HFFc6 (cell line): ENCODE measurements around the gene ZNF276. TPM values are rescaled to one million over a fixed set of nuclear protein-coding genes. Genes with fewer than 3 reads are reported as not detected.

ENCODE experiments used
- DNase-seq: peaks from one replicate; pipeline ENCODE4 v3.0.0-alpha.2; 2018
- H3K27ac Mint-ChIP-seq: 2 replicates; pipeline ENCODE4 v1.8.0; 2020; ENCODE audit warnings: mild to moderate bottlenecking, mixed read lengths
- H3K27me3 Mint-ChIP-seq: 2 replicates; pipeline ENCODE4 v1.8.0; 2021; ENCODE audit warnings: mild to moderate bottlenecking, moderate library complexity, mixed read lengths; ENCODE audit not compliant: insufficient read depth
- H3K36me3 Mint-ChIP-seq: 2 replicates; pipeline ENCODE4 v1.8.0; 2021; ENCODE audit warnings: low read depth, mixed read lengths
- H3K4me1 Mint-ChIP-seq: 2 replicates; pipeline ENCODE4 v1.8.0; 2020; ENCODE audit warnings: low read depth, mixed read lengths
- H3K4me3 Mint-ChIP-seq: 2 replicates; pipeline ENCODE4 v1.8.0; 2020; ENCODE audit warnings: mild to moderate bottlenecking, moderate library complexity, mixed read lengths
- H3K9me3 Mint-ChIP-seq: 2 replicates; pipeline ENCODE4 v1.8.0; 2020; ENCODE audit warnings: mild to moderate bottlenecking, mixed read lengths
- CTCF ChIP-seq: fragments of 200-600 bp; sonication (generic); IDR thresholded peaks from 2 replicates; pipeline ENCODE4 v1.5.0; 2021; ENCODE audit warnings: antibody characterized with exemption, mild to moderate bottlenecking
- total RNA-seq, 6 experiments: library from RNA; stranded (reverse); fragmentation: NEBNext Ultra II Directional; extraction: Animal tissue kit (Norgen Biotek cat#: 25700); gene quantifications; 2 replicates in 1 of 6; 3 replicates in 5 of 6; pipeline ENCODE4 v1.2.3, GENCODE V29; 2021

ZNF276 gene
- total RNA-seq, 6 experiments from 2014 or later = 7.8 to 16.7 (median 9.7) TPM

- no peak overlapping the region for H3K4me3 Mint-ChIP-seq
- H3K9me3 Mint-ChIP-seq = no peaks in the 10 kb centered on the region
- H3K36me3 Mint-ChIP-seq = peaks cover 15% of the 10 kb centered on the region; the same call in 1 of the 2 replicates
- H3K27ac Mint-ChIP-seq = no peak overlapping the region
- no peak for DNase-seq
- H3K27me3 Mint-ChIP-seq = no peaks in the 10 kb centered on the region
- TF ChIP-seq CTCF = no peak
- H3K4me1 Mint-ChIP-seq = no peaks in the 10 kb centered on the region
These were observed 38.5 kb downstream of the ZNF276 start for GRCh38 chr16:89759746-89760340.

GRCh38 chr16:89761304-89761922, 40.1 kb downstream of the ZNF276 start:
- no peak overlapping the region for H3K27ac Mint-ChIP-seq
- no peak for TF ChIP-seq CTCF
- H3K4me3 Mint-ChIP-seq = no peak overlapping the region
- no peaks in the 10 kb centered on the region for H3K9me3 Mint-ChIP-seq
- no peak for DNase-seq
- no peaks in the 10 kb centered on the region for H3K27me3 Mint-ChIP-seq
- peaks cover 15% of the 10 kb centered on the region; the same call in 1 of the 2 replicates for H3K36me3 Mint-ChIP-seq
- no peaks in the 10 kb centered on the region for H3K4me1 Mint-ChIP-seq

GRCh38 chr16:89764711-89765201, 43.4 kb downstream of the ZNF276 start:
- TF ChIP-seq CTCF = no peak
- H3K4me1 Mint-ChIP-seq = no peaks in the 10 kb centered on the region
- no peak overlapping the region for H3K27ac Mint-ChIP-seq
- no peak for DNase-seq
- H3K36me3 Mint-ChIP-seq = peaks cover 22% of the 10 kb centered on the region
- H3K27me3 Mint-ChIP-seq = no peaks in the 10 kb centered on the region
- H3K4me3 Mint-ChIP-seq = no peak overlapping the region
- H3K9me3 Mint-ChIP-seq = no peaks in the 10 kb centered on the region

GRCh38 chr16:89765292-89765830, 44.0 kb downstream of the ZNF276 start:
- no peak for TF ChIP-seq CTCF
- Mint-ChIP-seq H3K27ac (no peak overlapping the region), H3K9me3 (no peaks in the 10 kb centered on the region), H3K4me3 (no peak overlapping the region), H3K27me3 (no peaks in the 10 kb centered on the region), H3K4me1 (no peaks in the 10 kb centered on the region), H3K36me3 (peaks cover 18% of the 10 kb centered on the region)
- no peak for DNase-seq

- no peak for TF ChIP-seq CTCF
- Mint-ChIP-seq H3K36me3 (peaks cover 34% of the 10 kb centered on the region), H3K27ac (no peak overlapping the region), H3K4me3 (no peak overlapping the region), H3K9me3 (no peaks in the 10 kb centered on the region), H3K4me1 (no peaks in the 10 kb centered on the region), H3K27me3 (peaks cover 6% of the 10 kb centered on the region; the same call in 1 of the 2 replicates)
- DNase-seq = no peak
These were observed 49.0 kb downstream of the ZNF276 start for GRCh38 chr16:89770367-89770766.
